ENCODE measurements around the gene TMEM132A.

Gene TMEM132A

GRCh38 chr11:60924110-60924905 lies at the start of gene TMEM132A:
TMEM132A (plus strand) TSS chr11:60924460; CDS start chr11:60924634, 174 bp downstream.
- peak in 48 of 51 donors; percentile 16 to 89 (median 70) for DNase-seq

- DNase-seq = no peak
These were observed 48.7 kb upstream of the TMEM132A start for GRCh38 chr11:60875366-60876167.

- DNase-seq = no peak
These were observed 48.1 kb upstream of the TMEM132A start for GRCh38 chr11:60876168-60876485.

GRCh38 chr11:60878245-60879101 lies 45.8 kb upstream of the TMEM132A start:
- no peak for DNase-seq

GRCh38 chr11:60879104-60879503 lies 45.2 kb upstream of the TMEM132A start:
- no peak for DNase-seq

GRCh38 chr11:60879971-60880588 lies 44.2 kb upstream of the TMEM132A start:
- no peak for DNase-seq

GRCh38 chr11:60880643-60881282 lies 43.5 kb upstream of the TMEM132A start:
- DNase-seq = no peak

- peak in 16 of 51 donors; percentile 4 to 47 (median 20) for DNase-seq
These were observed 36.7 kb upstream of the TMEM132A start for GRCh38 chr11:60887556-60887955.

GRCh38 chr11:60889869-60890311 lies 34.4 kb upstream of the TMEM132A start:
- no peak for DNase-seq

GRCh38 chr11:60890696-60891095 lies 33.6 kb upstream of the TMEM132A start:
- no peak for DNase-seq

- DNase-seq = no peak
These were observed 33.0 kb upstream of the TMEM132A start for GRCh38 chr11:60891103-60891741.

- no peak for DNase-seq
These were observed 28.6 kb upstream of the TMEM132A start for GRCh38 chr11:60895687-60896086.

GRCh38 chr11:60897496-60897895 lies 26.8 kb upstream of the TMEM132A start:
- no peak for DNase-seq

GRCh38 chr11:60899046-60899936 lies 25.0 kb upstream of the TMEM132A start:
- DNase-seq = peak in 10 of 51 donors; percentile 7 to 34 (median 24)

GRCh38 chr11:60899977-60900376 lies 24.3 kb upstream of the TMEM132A start:
- no peak for DNase-seq

- DNase-seq = peak in 16 of 51 donors; percentile 10 to 66 (median 30)
These were observed 23.4 kb upstream of the TMEM132A start for GRCh38 chr11:60900673-60901404.

- DNase-seq = peak in 1 of 51 donors; percentile 8
These were observed 21.6 kb upstream of the TMEM132A start for GRCh38 chr11:60902625-60903024.

GRCh38 chr11:60905047-60905446 lies 19.2 kb upstream of the TMEM132A start:
- DNase-seq = no peak

Data from hypothalamus (tissue), 51 donors.